Suprapubic skin (tissue), 4 donors: ENCODE data around the gene JMY. TPM values are rescaled to one million over a fixed set of nuclear protein-coding genes. Genes with fewer than 3 reads are reported as not detected.
"Not testable (repeated sequence)": the region's sequence is repeated elsewhere in the genome, so short reads cannot be mapped to it uniquely, and the experiment has no call there.

Experiments used
- DNase-seq, 2 donors: peaks; one replicate each; pipeline ENCODE4 v3.0.0-alpha.2; 2019; ENCODE audit warnings: low spot score in 2 of 2
- H3K27ac ChIP-seq: fragments of 200-600 bp; sonication (generic); one replicate; pipeline ENCODE4 v1.5.1; 2019
- H3K27me3 ChIP-seq: fragments of 200-600 bp; sonication (generic); one replicate; pipeline ENCODE4 v1.5.1; 2019
- H3K36me3 ChIP-seq: fragments of 200-600 bp; sonication (generic); one replicate; pipeline ENCODE4 v1.5.1; 2019
- H3K4me1 ChIP-seq: fragments of 200-600 bp; sonication (generic); one replicate; pipeline ENCODE4 v1.5.1; 2019
- H3K4me3 ChIP-seq: fragments of 200-600 bp; sonication (generic); one replicate; pipeline ENCODE4 v1.5.1; 2019; ENCODE audit warnings: mild to moderate bottlenecking
- H3K9me3 ChIP-seq: fragments of 200-600 bp; sonication (generic); one replicate; pipeline ENCODE4 v1.5.1; 2019
- EP300 ChIP-seq: sonication (generic); formaldehyde crosslinking; IDR thresholded peaks from one replicate; pipeline ENCODE4 v1.6.1; 2017; ENCODE audit warnings: antibody characterized with exemption
- POLR2A ChIP-seq, 2 donors: fragments of 450-650 bp; IDR thresholded peaks; one replicate each; pipeline ENCODE4 v1.6.1; 2017; ENCODE audit warnings: antibody characterized with exemption in 2 of 2, mild to moderate bottlenecking in 2 of 2, moderate library complexity in 2 of 2
- POLR2AphosphoS5 ChIP-seq, 3 donors: sonication (generic); formaldehyde crosslinking; IDR thresholded peaks; one replicate each; pipeline ENCODE4 v1.6.1; 2017; ENCODE audit warnings: antibody characterized with exemption in 3 of 3
- WGBS: methylation state at CpG from one replicate; pipeline ENCODE4 v1.1.5; 2018; 5-methylcytosine and 5-hydroxymethylcytosine counted together
- total RNA-seq, 4 donors: library from RNA; depleted of rRNA; stranded (reverse); fragments of >200 nt; gene quantifications; one replicate each; pipeline ENCODE4 v1.1.0, GENCODE V29; 2016
- TF ChIP-seq, protein P1 (sequence below), 2 donors: fragments of 200-600 bp in 1 of 2; fragments of 450-650 bp in 1 of 2; sonication (generic) in 1 of 2; IDR thresholded peaks; one replicate each; pipeline ENCODE4 v1.5.1; 2016 to 2019; ENCODE audit warnings: antibody characterized with exemption in 2 of 2, mild to moderate bottlenecking in 1 of 2, moderate library complexity in 1 of 2

JMY gene
- total RNA-seq, 4 donors from 2014 or later, result 17.6 to 34.4 (median 22.0) TPM

DNA sequence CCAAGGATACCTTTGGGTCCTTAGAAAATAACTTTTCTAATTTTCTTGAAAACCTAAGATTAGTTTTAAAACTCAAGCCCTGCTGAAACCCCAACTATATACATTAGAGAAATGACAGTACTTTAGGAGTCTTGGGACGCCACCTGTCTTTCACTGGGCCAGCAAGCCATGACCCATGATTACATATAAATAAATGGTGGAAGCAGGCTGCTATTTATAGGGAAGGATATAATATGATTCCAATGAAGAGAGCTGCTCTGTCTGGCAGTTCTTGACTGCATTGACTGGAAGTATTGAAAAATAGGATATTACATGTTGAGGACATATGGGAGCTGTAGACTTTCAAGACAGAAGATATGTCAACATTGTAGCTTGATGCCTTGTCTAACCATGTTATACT is 7.3 kb downstream of the JMY start:
- Histone ChIP-seq H3K4me3 (no peak overlapping the region), H3K4me1 (peaks cover 29% of the 10 kb centered on the region), H3K27ac (no peak overlapping the region), H3K36me3 (no peaks in the 10 kb centered on the region), H3K27me3 (no peaks in the 10 kb centered on the region), H3K9me3 (no peaks in the 10 kb centered on the region)
- DNase-seq, result no peak
- WGBS, result 93% methylated on average over 1 of the region's 1 CpG
- TF ChIP-seq POLR2AphosphoS5 (IDR thresholded peaks at IDR 0.05), result no peak
- TF ChIP-seq EP300, result no peak
- no peak for TF ChIP-seq POLR2A (IDR thresholded peaks at IDR 0.05)
- TF ChIP-seq, protein P1, sequence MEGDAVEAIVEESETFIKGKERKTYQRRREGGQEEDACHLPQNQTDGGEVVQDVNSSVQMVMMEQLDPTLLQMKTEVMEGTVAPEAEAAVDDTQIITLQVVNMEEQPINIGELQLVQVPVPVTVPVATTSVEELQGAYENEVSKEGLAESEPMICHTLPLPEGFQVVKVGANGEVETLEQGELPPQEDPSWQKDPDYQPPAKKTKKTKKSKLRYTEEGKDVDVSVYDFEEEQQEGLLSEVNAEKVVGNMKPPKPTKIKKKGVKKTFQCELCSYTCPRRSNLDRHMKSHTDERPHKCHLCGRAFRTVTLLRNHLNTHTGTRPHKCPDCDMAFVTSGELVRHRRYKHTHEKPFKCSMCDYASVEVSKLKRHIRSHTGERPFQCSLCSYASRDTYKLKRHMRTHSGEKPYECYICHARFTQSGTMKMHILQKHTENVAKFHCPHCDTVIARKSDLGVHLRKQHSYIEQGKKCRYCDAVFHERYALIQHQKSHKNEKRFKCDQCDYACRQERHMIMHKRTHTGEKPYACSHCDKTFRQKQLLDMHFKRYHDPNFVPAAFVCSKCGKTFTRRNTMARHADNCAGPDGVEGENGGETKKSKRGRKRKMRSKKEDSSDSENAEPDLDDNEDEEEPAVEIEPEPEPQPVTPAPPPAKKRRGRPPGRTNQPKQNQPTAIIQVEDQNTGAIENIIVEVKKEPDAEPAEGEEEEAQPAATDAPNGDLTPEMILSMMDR (IDR thresholded peaks at IDR 0.05), result no peak

GRCh38 chr5:79254067-79254466 is 18.1 kb downstream of the JMY start:
- not testable (repeated sequence) for H3K36me3 ChIP-seq, H3K27me3 ChIP-seq, H3K4me3 ChIP-seq, H3K9me3 ChIP-seq, DNase-seq, H3K27ac ChIP-seq
- 70% methylated on average over 8 of the region's 8 CpGs for WGBS
- H3K4me1 ChIP-seq, result peaks cover 20% of the 10 kb centered on the region

- no peak for DNase-seq
- Histone ChIP-seq H3K36me3 (no peaks in the 10 kb centered on the region), H3K9me3 (no peaks in the 10 kb centered on the region), H3K27me3 (no peaks in the 10 kb centered on the region), H3K27ac (no peak overlapping the region), H3K4me1 (peaks cover 20% of the 10 kb centered on the region), H3K4me3 (no peak overlapping the region)
- 56% methylated on average over 3 of the region's 5 CpGs for WGBS
- TF ChIP-seq POLR2A (IDR thresholded peaks at IDR 0.05) (no peak), EP300 (no peak), POLR2AphosphoS5 (IDR thresholded peaks at IDR 0.05) (no peak)
- TF ChIP-seq, protein P1 (IDR thresholded peaks at IDR 0.05), result no peak
These were observed 20.0 kb downstream of the JMY start for GRCh38 chr5:79255786-79256557.

DNA sequence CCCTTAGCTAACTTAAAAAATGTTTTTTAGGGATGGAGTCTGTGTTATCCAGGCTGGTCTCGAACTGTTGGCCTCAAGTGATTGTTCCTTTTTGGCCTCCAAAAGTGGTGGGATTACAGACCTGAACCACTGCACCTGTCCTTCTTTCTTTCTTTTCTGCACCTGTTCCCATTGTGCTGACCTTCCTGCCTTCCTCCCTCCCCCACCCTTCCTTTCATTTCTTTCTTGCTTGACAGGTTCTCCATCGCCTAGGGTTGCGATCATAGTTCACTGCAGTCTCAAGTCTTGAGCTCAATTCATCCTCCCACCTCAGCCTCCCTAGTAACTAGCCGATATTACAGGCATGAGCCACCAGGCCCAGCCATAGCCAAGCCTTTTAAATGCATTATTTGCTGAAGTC is 20.6 kb downstream of the JMY start:
- TF ChIP-seq POLR2AphosphoS5 (IDR thresholded peaks at IDR 0.05) (no peak), POLR2A (IDR thresholded peaks at IDR 0.05) (no peak), EP300 (no peak)
- TF ChIP-seq, protein P1 (IDR thresholded peaks at IDR 0.05), result no peak
- Histone ChIP-seq H3K27ac (no peak overlapping the region), H3K4me3 (no peak overlapping the region), H3K9me3 (no peaks in the 10 kb centered on the region), H3K4me1 (peaks cover 20% of the 10 kb centered on the region), H3K27me3 (no peaks in the 10 kb centered on the region), H3K36me3 (no peaks in the 10 kb centered on the region)
- 86% methylated on average over 4 of the region's 4 CpGs for WGBS
- DNase-seq, result no peak

DNA sequence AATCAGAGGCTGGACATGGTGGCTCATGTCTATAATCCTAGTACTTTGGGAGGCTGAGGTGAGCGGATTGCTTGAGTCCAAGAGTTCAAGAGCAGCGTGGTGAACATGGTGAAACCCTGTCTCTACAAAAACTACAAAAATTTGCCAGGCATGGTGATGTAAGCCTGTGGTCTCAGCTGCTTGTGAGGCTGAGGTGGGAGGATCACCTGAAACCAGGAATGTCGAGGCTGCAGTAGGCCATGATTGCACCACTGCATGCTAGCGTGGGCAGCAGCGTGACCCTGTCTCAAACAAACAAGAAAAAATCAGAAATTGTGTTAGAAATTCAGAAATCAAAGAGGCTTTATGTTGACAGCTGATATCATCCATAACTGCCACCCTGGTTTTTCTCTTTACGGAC is 21.4 kb downstream of the JMY start:
- no peaks in the 10 kb centered on the region for H3K9me3 ChIP-seq
- no peak overlapping the region for H3K27ac ChIP-seq
- 99% methylated on average over 6 of the region's 6 CpGs for WGBS
- H3K27me3 ChIP-seq, result no peaks in the 10 kb centered on the region
- TF ChIP-seq POLR2A (IDR thresholded peaks at IDR 0.05) (no peak), EP300 (no peak)
- TF ChIP-seq, protein P1 (IDR thresholded peaks at IDR 0.05), result no peak
- H3K4me3 ChIP-seq, result no peak overlapping the region
- no peaks in the 10 kb centered on the region for H3K36me3 ChIP-seq
- peaks cover 20% of the 10 kb centered on the region for H3K4me1 ChIP-seq
- DNase-seq, result no peak

- H3K4me3 ChIP-seq, result no peak overlapping the region
- TF ChIP-seq, protein P1 (IDR thresholded peaks at IDR 0.05), result no peak
- TF ChIP-seq POLR2AphosphoS5 (IDR thresholded peaks at IDR 0.05) (no peak), EP300 (no peak), POLR2A (IDR thresholded peaks at IDR 0.05) (no peak)
- 100% methylated on average over 4 of the region's 4 CpGs for WGBS
These were observed 22.9 kb downstream of the JMY start for GRCh38 chr5:79258801-79259200.

More at GRCh38 chr5:79258801-79259200, 22.9 kb downstream of the JMY start:
- Histone ChIP-seq H3K36me3 (no peaks in the 10 kb centered on the region), H3K9me3 (no peaks in the 10 kb centered on the region), H3K27ac (no peak overlapping the region), H3K4me1 (peaks cover 20% of the 10 kb centered on the region), H3K27me3 (no peaks in the 10 kb centered on the region)
- DNase-seq, result no peak
